Heart left ventricle (tissue), 16 donors: ENCODE results near the gene LMLN. TPM values are rescaled to one million over a fixed set of nuclear protein-coding genes. Genes with fewer than 3 reads are reported as not detected.
"Not testable (repeated sequence)": the region's sequence is repeated elsewhere in the genome, so short reads cannot be mapped to it uniquely, and the experiment has no call there.

Experiments used
- ATAC-seq, 4 donors: fragments of 200-7000 bp; cut with Tn5 transposase; one replicate each; pipeline ENCODE4 v1.9.1; 2020 to 2022; ENCODE audit warnings: moderate library complexity in 4 of 4, mild to moderate bottlenecking in 3 of 4, moderate number of reproducible peaks in 1 of 4
- DNase-seq, 5 donors: peaks; one replicate each; pipeline ENCODE4 v3.0.0-alpha.2; 2020
- H3K27ac ChIP-seq, 12 donors: fragments of 200-600 bp; sonication (generic) in 4 of 12; one replicate each; pipeline versions ENCODE4 v1.5.0 to v1.8.0; 2016 to 2022; ENCODE audit warnings: mild to moderate bottlenecking in 2 of 12
- H3K27me3 ChIP-seq, 9 donors: fragments of 200-600 bp; sonication (generic) in 2 of 9; one replicate each; pipeline versions ENCODE4 v1.5.1 to v1.8.0; 2016 to 2022; ENCODE audit warnings: mild to moderate bottlenecking in 3 of 9
- H3K36me3 ChIP-seq, 9 donors: fragments of 200-600 bp; sonication (generic) in 2 of 9; one replicate each; pipeline versions ENCODE4 v1.5.0 to v1.8.0; 2018 to 2022; ENCODE audit warnings: mild to moderate bottlenecking in 2 of 9
- H3K4me1 ChIP-seq, 12 donors: fragments of 200-600 bp; sonication (generic) in 4 of 12; one replicate each; pipeline versions ENCODE4 v1.5.0 to v1.8.0; 2016 to 2022; ENCODE audit warnings: mild to moderate bottlenecking in 3 of 12
- H3K4me3 ChIP-seq, 12 donors: fragments of 200-600 bp; sonication (generic) in 4 of 12; one replicate each; pipeline versions ENCODE4 v1.5.0 to v1.8.0; 2017 to 2022; ENCODE audit warnings: mild to moderate bottlenecking in 9 of 12, moderate library complexity in 4 of 12
- H3K9me3 ChIP-seq, 12 donors: fragments of 200-600 bp; sonication (generic) in 4 of 12; one replicate each; pipeline versions ENCODE4 v1.5.0 to v1.8.0; 2016 to 2022; ENCODE audit warnings: mild to moderate bottlenecking in 1 of 12
- POLR2A ChIP-seq, 2 donors: fragments of 450-650 bp; IDR thresholded peaks; one replicate each; pipeline ENCODE4 v1.6.1; 2017; ENCODE audit warnings: antibody characterized with exemption in 2 of 2, mild to moderate bottlenecking in 2 of 2, moderate library complexity in 2 of 2
- WGBS, 4 donors: extraction: QIAGEN DNeasy Blood & Tissue Kit in 2 of 4; methylation state at CpG; one replicate each; pipeline versions ENCODE4 v1.1.5 to v1.1.7; 2013 to 2018; 5-methylcytosine and 5-hydroxymethylcytosine counted together
- intact Hi-C, 10 donors: fragments of 100-400 bp; cut with DNase I; formaldehyde crosslinking; loops; one replicate each; pipeline versions ENCODE4 v1.11.1 to v1.14.2; 2022
- polyA plus RNA-seq, 2 donors: library from polyadenylated mRNA; stranded (reverse); fragments of 200-250 nt; gene quantifications; one replicate each; pipeline ENCODE4 v1.2.3, GENCODE V29; 2013
- total RNA-seq, 9 donors: library from RNA; depleted of rRNA in 2 of 9; stranded (reverse); fragments of >200 nt in 2 of 9; fragmentation: NEBNext Ultra II Directional in 3 of 9; extraction: Animal tissue kit (Norgen Biotek cat#: 25700) in 3 of 9; gene quantifications; one replicate each; pipeline versions ENCODE4 v1.1.0 to v1.2.4, GENCODE V29; 2016 to 2023
- TF ChIP-seq, protein P1 (sequence below), 12 donors: fragments of 200-600 bp; sonication (generic) in 4 of 12; IDR thresholded peaks; one replicate each; pipeline versions ENCODE4 v1.5.0 to v1.8.0; 2018 to 2022; ENCODE audit warnings: antibody characterized with exemption in 12 of 12, mild to moderate bottlenecking in 5 of 12
- donor health status: ischemic (EF 13 %, LVEDD 7.1; RV severe dilation, severe dysfunction).
- donor health status: healthy with polysubstance abuse.
- donor health status: DM: no; HTN: yes; CAD: no.
- donor health status: DM: no; HTN: no; CAD: no.
- donor health status: ischemic (EF 25% LVEDD 6.9; RV normal size, moderate dysfunction).
- donor health status: ischemic (EF 25% LVEDD 5.7; RV mildly dilated, moderate dysfunction).
- donor health status: healthy.
- donor health status: DM: yes; HTN: yes; CAD: no.
- donor health status: ischemic (EF 35%, LVEDD 5.7; RV mildly dilated, moderate dysfunction).
- donor health status: nonischemic (EF 11% LVEDD 7.7; RV severe dilation, severe dysfunction).
- donor health status: DM: yes; HTN: yes; CAD: no.
- donor health status: PGD.
- donor health status: ischemic (EF 29% LVEDD 5.4; RV normal size, mild dysfunction).
- donor health status: nonischemic (EF 23%, LVEDD 6.1; RV moderate dilation, normal function).

LMLN gene
- total and polyA plus RNA-seq, 11 donors, result 2.5 to 17.1 (median 8.8) TPM

DNA sequence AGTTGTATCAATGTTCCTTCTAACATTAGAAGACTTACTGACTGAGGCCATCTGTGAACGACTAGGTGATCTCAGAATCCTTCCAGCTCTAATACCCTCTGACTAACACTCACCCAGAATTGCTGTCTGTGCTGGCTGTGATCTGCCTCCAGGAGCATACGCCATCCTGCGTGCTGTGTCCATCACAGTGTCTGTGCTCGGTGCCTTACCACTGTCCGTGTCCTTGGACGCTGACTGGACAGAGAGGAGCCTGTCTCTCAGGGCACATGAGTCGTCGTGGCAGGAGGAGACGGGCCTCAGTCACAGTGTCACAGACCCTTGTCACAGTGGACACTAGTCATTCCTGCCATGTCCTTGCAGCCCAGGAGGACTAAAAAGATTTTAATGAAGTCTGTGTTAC, 83.1 kb downstream of the LMLN start:
- Histone ChIP-seq H3K27me3 (no peaks in the 10 kb centered on the region), H3K27ac (no peak overlapping the region), H3K4me1 (no peaks in the 10 kb centered on the region), H3K36me3 (peaks cover 0 to 27% (median 8%) of the 10 kb centered on the region in 9 donors), H3K4me3 (no peak overlapping the region), H3K9me3 (no peaks in the 10 kb centered on the region)
- TF ChIP-seq, protein P1, sequence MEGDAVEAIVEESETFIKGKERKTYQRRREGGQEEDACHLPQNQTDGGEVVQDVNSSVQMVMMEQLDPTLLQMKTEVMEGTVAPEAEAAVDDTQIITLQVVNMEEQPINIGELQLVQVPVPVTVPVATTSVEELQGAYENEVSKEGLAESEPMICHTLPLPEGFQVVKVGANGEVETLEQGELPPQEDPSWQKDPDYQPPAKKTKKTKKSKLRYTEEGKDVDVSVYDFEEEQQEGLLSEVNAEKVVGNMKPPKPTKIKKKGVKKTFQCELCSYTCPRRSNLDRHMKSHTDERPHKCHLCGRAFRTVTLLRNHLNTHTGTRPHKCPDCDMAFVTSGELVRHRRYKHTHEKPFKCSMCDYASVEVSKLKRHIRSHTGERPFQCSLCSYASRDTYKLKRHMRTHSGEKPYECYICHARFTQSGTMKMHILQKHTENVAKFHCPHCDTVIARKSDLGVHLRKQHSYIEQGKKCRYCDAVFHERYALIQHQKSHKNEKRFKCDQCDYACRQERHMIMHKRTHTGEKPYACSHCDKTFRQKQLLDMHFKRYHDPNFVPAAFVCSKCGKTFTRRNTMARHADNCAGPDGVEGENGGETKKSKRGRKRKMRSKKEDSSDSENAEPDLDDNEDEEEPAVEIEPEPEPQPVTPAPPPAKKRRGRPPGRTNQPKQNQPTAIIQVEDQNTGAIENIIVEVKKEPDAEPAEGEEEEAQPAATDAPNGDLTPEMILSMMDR (IDR thresholded peaks at IDR 0.05), result no peak
- 93 to 95% (median 94%) methylated on average over 9 of the region's 9 CpGs for WGBS, 4 donors
- no peak for ATAC-seq
- intact Hi-C loops, result no loop called here
- no peak for DNase-seq

DNA sequence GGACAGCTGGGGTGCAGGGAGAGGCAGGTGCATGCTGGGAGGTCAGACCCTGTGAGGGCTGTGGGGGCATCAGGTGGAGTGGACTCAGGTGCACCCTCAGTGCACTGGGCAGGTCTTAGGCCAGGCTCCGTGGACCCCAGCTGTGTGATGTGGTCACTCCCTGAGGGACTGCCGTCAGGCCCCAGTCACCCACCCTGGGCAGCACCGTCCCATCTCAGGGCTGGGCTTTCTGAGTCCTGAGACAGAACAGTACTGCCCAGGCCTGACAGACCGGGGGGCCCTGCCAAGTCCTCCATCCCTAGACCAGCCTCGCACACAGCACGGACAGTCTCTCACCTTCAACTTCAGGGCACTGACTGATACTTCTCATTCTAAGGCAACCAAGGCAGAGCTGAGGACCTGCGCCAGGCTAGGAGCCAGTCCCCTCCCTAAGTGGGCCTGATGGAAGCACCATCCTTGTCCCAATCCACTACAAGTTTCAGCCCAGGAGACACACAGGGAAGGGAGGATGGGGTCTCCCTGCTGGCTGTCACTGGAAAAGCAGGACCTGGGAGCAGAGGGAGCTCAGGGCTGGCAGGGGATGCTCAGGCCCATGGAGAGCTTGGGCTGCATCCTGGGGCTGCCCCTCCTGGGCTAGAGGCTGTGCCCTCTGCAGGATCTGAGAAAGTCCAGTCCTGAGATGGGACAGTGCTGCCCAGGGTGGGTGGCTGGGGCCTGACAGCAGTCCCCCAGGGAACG, 86.3 kb downstream of the LMLN start:
- Histone ChIP-seq H3K27ac (no peak overlapping the region), H3K4me3 (no peak overlapping the region), H3K27me3 (no peaks in the 10 kb centered on the region), H3K4me1 (no peaks in the 10 kb centered on the region), H3K36me3 (peaks cover 0 to 1% (median 0%) of the 10 kb centered on the region in 9 donors), H3K9me3 (peaks cover 0 to 4% (median 0%) of the 10 kb centered on the region in 12 donors)
- TF ChIP-seq, protein P1 (IDR thresholded peaks at IDR 0.05), result no peak
- TF ChIP-seq POLR2A (IDR thresholded peaks at IDR 0.05), result no peak
- DNase-seq (no peak), ATAC-seq (no peak)
- 95 to 98% (median 97%) methylated on average over 8 of the region's 8 CpGs for WGBS, 4 donors
- intact Hi-C loops, result no loop called here

- intact Hi-C loops, result no loop called here
- Histone ChIP-seq H3K36me3 (no peaks in the 10 kb centered on the region), H3K27ac (no peak overlapping the region), H3K9me3 (peaks cover 0 to 4% (median 0%) of the 10 kb centered on the region in 12 donors), H3K4me1 (no peaks in the 10 kb centered on the region), H3K4me3 (no peak overlapping the region), H3K27me3 (no peaks in the 10 kb centered on the region)
- TF ChIP-seq, protein P1 (IDR thresholded peaks at IDR 0.05), result no peak
- TF ChIP-seq POLR2A (IDR thresholded peaks at IDR 0.05), result no peak
- no peak for DNase-seq
- no peak for ATAC-seq
These were observed 88.4 kb downstream of the LMLN start for GRCh38 chr3:198048445-198048844.

DNA sequence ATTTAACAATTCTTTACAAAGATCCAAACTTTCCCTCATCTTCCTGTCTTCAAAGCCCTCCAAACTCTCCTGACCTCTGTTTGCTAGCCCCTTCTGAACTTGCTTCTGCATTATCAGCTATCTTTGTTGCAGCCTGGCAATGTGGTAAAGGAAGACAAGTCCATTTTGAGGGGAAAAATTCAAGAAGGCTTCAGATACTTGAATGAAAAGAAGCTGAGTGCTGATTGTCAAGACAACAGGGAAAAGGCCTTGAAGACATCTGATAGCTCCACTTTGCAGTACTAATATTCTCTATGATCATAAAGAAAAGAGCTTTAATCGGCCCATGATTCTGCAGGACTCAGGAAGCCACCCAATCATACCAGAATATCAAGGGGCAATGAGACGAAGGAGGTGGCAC, 91.8 kb downstream of the LMLN start:
- Histone ChIP-seq H3K27ac (no peak overlapping the region), H3K36me3 (no peaks in the 10 kb centered on the region)
- WGBS, 4 donors, result 65 to 74% (median 71%) methylated on average over 2 of the region's 2 CpGs

DNA sequence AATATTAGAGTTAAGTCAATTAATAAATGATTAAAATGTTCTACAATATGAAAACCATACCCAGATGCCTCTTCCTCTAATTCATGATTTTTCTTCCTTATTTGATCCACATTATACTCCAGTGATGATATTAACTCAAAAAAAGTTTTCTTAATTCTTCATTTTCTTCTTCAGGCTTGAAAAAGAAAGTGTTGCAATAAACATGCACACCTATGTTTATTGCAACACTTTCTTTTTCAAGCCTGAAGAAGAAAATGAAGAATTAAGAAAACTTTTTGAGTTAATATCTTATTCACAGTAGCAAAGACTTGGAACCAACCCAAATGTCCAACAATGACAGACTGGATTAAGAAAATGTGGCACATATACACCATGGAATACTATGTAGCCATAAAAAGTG, 93.4 kb downstream of the LMLN start:
- ATAC-seq, H3K27ac ChIP-seq, H3K4me1 ChIP-seq, H3K4me3 ChIP-seq, intact Hi-C loops, DNase-seq, H3K36me3 ChIP-seq, H3K9me3 ChIP-seq: not testable (repeated sequence)
- peaks cover 0 to 20% (median 0%) of the 10 kb centered on the region in 9 donors for H3K27me3 ChIP-seq

More for the DNA sequence above, 91.8 kb downstream of the LMLN start:
- intact Hi-C loops, result no loop called here
- H3K9me3 ChIP-seq, result peaks cover 0 to 4% (median 0%) of the 10 kb centered on the region in 12 donors
- TF ChIP-seq, protein P1 (IDR thresholded peaks at IDR 0.05), result no peak
- no peak for TF ChIP-seq POLR2A (IDR thresholded peaks at IDR 0.05)
- H3K4me1 ChIP-seq, result no peaks in the 10 kb centered on the region
- peaks cover 0 to 10% (median 0%) of the 10 kb centered on the region in 9 donors for H3K27me3 ChIP-seq
- H3K4me3 ChIP-seq, result no peak overlapping the region
- no peak for DNase-seq
- ATAC-seq, result no peak
